ENCODE measurements around the gene PARL. TPM values are rescaled to one million over a fixed set of nuclear protein-coding genes. Genes with fewer than 3 reads are reported as not detected.

PARL gene
- total and polyA plus RNA-seq, 10 of the 15 experiments (the other 5 are each of a cell fraction or from before 2014, with no cell fraction given): 49.7 to 113 (median 77.2) TPM

- TF ChIP-seq RUNX3 (IDR thresholded peaks at IDR 0.05; ENCODE audit: low read length) (no peak), PKNOX1 (IDR thresholded peaks at IDR 0.05) (no peak), CBX3 (IDR thresholded peaks at IDR 0.05; ENCODE audit: borderline replicate concordance, low read depth) (no peak), NFIC (IDR thresholded peaks at IDR 0.05; ENCODE audit: low read depth, low read length) (no peak), FOXK2 (IDR thresholded peaks at IDR 0.05) (no peak), MYC (IDR thresholded peaks at IDR 0.05; ENCODE audit: insufficient read depth, insufficient read length, insufficient replicate concordance, low read length, severe bottlenecking) (no peak), IKZF1 (conservative IDR thresholded peaks at IDR 0.05) (no peak), PAX5 (IDR thresholded peaks at IDR 0.05; ENCODE audit: borderline replicate concordance, low read depth, low read length) (no peak)
These were observed 30.2 kb upstream of the PARL start (continued) for GRCh38 chr3:183914856-183915255.

- Histone ChIP-seq H3K36me3 (ENCODE audit: control insufficient read depth in 2 of 2, insufficient read depth in 2 of 2, low read length in 1 of 2) (no peaks in the 10 kb centered on the region), H3K27me3 (replicated peaks in 1 of 2; ENCODE audit: control insufficient read depth in 2 of 2, insufficient read depth in 2 of 2, low read length in 1 of 2) (no peaks in the 10 kb centered on the region), H3K9me3 (replicated peaks; ENCODE audit: control insufficient read depth, insufficient read depth, low read length) (no peaks in the 10 kb centered on the region), H3K9ac (ENCODE audit: control insufficient read depth, insufficient read depth, low read length) (no peak overlapping the region), H4K20me1 (ENCODE audit: control insufficient read depth, insufficient read depth) (no peaks in the 10 kb centered on the region), H3K27ac (ENCODE audit: control insufficient read depth, insufficient read depth) (no peak overlapping the region), H3K4me1 (ENCODE audit: control insufficient read depth, insufficient read depth, low read length) (peaks cover 12% of the 10 kb centered on the region), H3K79me2 (ENCODE audit: control insufficient read depth, insufficient read depth, low read length) (no peaks in the 10 kb centered on the region), H3K4me3 (no peak overlapping the region), H2AFZ (ENCODE audit: control insufficient read depth, low read depth, low read length) (no peak overlapping the region), H3K4me2 (ENCODE audit: control insufficient read depth, insufficient read depth) (no peak overlapping the region)
- intact Hi-C loops (cut with micrococcal nuclease; ENCODE audit: unreplicated experiment): no loop called here
- in situ Hi-C loops (cut with MboI): no loop called here
- BruUV-seq (replicated peaks): no TSS peak
- 66% methylated on average over 9 of the region's 9 CpGs for WGBS (ENCODE audit: insufficient coverage, insufficient replicate concordance, low lambda C conversion rate, missing lambda C conversion rate)
- FAIRE-seq (no peak), ATAC-seq (no peak), DNase-seq (ENCODE audit: low read depth, low spot score) (no peak)
- CTCF ChIA-PET: interaction anchor here (0.7 to 1.7 kb wide), 2 partner anchors 9 to 16 kb away, joined by 3 read pairs; no protein-coding TSS in a partner anchor
- RAD21 ChIA-PET (ENCODE audit: unreplicated experiment): interaction anchor here (2.8 kb wide), 1 partner anchor 105 kb away, joined by 7 read pairs; the partner anchor contains the start of gene ABCC5
- SMC1A ChIA-PET (ENCODE audit: uncharacterized antibody, unreplicated experiment): no interaction called here
- POLR2A ChIA-PET: interaction anchor here (0.6 kb wide), 1 partner anchor 904 kb away, joined by 3 read pairs; no protein-coding TSS in a partner anchor
- TF ChIP-seq WRNIP1 (IDR thresholded peaks at IDR 0.05; ENCODE audit: borderline replicate concordance, low read depth, low read length): no peak
- no peak for TF ChIP-seq ZNF592 (IDR thresholded peaks at IDR 0.05)
- TF ChIP-seq PRDM15 (CRISPR knock-in tag; IDR thresholded peaks at IDR 0.05): no peak
- no peak for TF ChIP-seq RAD21 (IDR thresholded peaks at IDR 0.05; ENCODE audit: insufficient read depth, low read depth, low read length)
- no peak for TF ChIP-seq FOS (IDR thresholded peaks at IDR 0.05; ENCODE audit: borderline replicate concordance, extremely low read depth, insufficient read length)
- no peak for TF ChIP-seq STAT3 (IDR thresholded peaks at IDR 0.05; ENCODE audit: low read depth, low read length)
- no peak for TF ChIP-seq TCF12 (IDR thresholded peaks at IDR 0.05; ENCODE audit: low read depth, low read length)
- no peak for TF ChIP-seq KAT2A (conservative IDR thresholded peaks at IDR 0.05; ENCODE audit: control insufficient read depth, low read depth, low read length)
These were observed 28.9 kb upstream of the PARL start for GRCh38 chr3:183913580-183913920.
